B cell (primary cell): ENCODE results near the gene PTPN21.

Experiments used
- EZH2 ChIP-seq: IDR thresholded peaks from 2 replicates; pipeline ENCODE4 v1.6.1; 2012; ENCODE audit warnings: borderline replicate concordance, low read depth, mild to moderate bottlenecking, moderate library complexity, low read length; ENCODE audit not compliant: insufficient read depth, poor library complexity, severe bottlenecking
- TF ChIP-seq, protein P1 (sequence below): fragments of 200-600 bp; IDR thresholded peaks from one replicate; pipeline ENCODE4 v1.8.0; 2022; ENCODE audit warnings: antibody characterized with exemption, mild to moderate bottlenecking

GRCh38 chr14:88599761-88600439 lies 45.1 kb upstream of the PTPN21 start:
- TF ChIP-seq, protein P1, sequence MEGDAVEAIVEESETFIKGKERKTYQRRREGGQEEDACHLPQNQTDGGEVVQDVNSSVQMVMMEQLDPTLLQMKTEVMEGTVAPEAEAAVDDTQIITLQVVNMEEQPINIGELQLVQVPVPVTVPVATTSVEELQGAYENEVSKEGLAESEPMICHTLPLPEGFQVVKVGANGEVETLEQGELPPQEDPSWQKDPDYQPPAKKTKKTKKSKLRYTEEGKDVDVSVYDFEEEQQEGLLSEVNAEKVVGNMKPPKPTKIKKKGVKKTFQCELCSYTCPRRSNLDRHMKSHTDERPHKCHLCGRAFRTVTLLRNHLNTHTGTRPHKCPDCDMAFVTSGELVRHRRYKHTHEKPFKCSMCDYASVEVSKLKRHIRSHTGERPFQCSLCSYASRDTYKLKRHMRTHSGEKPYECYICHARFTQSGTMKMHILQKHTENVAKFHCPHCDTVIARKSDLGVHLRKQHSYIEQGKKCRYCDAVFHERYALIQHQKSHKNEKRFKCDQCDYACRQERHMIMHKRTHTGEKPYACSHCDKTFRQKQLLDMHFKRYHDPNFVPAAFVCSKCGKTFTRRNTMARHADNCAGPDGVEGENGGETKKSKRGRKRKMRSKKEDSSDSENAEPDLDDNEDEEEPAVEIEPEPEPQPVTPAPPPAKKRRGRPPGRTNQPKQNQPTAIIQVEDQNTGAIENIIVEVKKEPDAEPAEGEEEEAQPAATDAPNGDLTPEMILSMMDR = no peak
- TF ChIP-seq EZH2 = no peak
